Amniotic epithelial cell (primary cell): Measurements from ENCODE around the gene NBPF1.
"Not testable (repeated sequence)": the region's sequence is repeated elsewhere in the genome, so short reads cannot be mapped to it uniquely, and the experiment has no call there.

Source experiments
- DNase-seq: peaks from one replicate; pipeline ENCODE4 v3.0.0-alpha.2; 2010; ENCODE audit warnings: low read depth

The NBPF1 gene

GRCh38 chr1:16512624-16513411 is 100.5 kb downstream of the NBPF1 start:
- DNase-seq, result not testable (repeated sequence)
